Measurements from ENCODE around the gene ELFN2. TPM values are rescaled to one million over a fixed set of nuclear protein-coding genes. Genes with fewer than 3 reads are reported as not detected.

ELFN2 gene
- total RNA-seq, 6 experiments from 2014 or later, result 0.07 to 0.93 (median 0.49) TPM

DNA sequence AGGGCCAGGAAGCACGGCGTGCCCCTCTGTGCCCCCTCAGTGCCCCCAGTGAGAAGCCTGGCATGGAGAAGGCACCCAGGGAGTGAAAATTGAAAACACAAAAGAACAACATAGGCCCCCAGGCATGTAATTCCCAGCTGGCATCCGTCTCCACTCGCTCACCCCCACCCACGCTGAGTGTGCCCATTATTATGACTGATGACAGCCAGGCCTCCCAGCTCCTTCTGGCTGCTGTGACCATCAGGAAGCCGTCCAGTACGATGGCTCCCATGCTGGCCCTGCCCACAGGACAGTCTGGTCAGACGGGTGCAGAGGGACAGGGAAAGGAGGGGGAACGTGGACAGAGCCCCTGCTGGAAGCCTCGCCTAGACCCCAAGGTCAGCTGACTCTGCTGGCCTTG, 30.1 kb downstream of the ELFN2 start:
- H3K27ac ChIP-seq, result no peak overlapping the region
- no peak for ATAC-seq
- TF ChIP-seq, protein P1, sequence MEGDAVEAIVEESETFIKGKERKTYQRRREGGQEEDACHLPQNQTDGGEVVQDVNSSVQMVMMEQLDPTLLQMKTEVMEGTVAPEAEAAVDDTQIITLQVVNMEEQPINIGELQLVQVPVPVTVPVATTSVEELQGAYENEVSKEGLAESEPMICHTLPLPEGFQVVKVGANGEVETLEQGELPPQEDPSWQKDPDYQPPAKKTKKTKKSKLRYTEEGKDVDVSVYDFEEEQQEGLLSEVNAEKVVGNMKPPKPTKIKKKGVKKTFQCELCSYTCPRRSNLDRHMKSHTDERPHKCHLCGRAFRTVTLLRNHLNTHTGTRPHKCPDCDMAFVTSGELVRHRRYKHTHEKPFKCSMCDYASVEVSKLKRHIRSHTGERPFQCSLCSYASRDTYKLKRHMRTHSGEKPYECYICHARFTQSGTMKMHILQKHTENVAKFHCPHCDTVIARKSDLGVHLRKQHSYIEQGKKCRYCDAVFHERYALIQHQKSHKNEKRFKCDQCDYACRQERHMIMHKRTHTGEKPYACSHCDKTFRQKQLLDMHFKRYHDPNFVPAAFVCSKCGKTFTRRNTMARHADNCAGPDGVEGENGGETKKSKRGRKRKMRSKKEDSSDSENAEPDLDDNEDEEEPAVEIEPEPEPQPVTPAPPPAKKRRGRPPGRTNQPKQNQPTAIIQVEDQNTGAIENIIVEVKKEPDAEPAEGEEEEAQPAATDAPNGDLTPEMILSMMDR (IDR thresholded peaks at IDR 0.05), result no peak
- no peaks in the 10 kb centered on the region for H3K36me3 ChIP-seq
- H3K4me3 ChIP-seq, result no peak overlapping the region
- intact Hi-C loops (cut with DNase I), result no loop called here
- 20% methylated on average over 4 of the region's 10 CpGs for WGBS (ENCODE audit: insufficient coverage, low coverage, low lambda C conversion rate, missing lambda C conversion rate)
- peaks cover 0 to 14% (median 0%) of the 10 kb centered on the region in 4 donors for H3K4me1 ChIP-seq
- H3K9me3 ChIP-seq, result no peaks in the 10 kb centered on the region
- DNase-seq, result no peak
- H3K27me3 ChIP-seq, result no peaks in the 10 kb centered on the region

DNA sequence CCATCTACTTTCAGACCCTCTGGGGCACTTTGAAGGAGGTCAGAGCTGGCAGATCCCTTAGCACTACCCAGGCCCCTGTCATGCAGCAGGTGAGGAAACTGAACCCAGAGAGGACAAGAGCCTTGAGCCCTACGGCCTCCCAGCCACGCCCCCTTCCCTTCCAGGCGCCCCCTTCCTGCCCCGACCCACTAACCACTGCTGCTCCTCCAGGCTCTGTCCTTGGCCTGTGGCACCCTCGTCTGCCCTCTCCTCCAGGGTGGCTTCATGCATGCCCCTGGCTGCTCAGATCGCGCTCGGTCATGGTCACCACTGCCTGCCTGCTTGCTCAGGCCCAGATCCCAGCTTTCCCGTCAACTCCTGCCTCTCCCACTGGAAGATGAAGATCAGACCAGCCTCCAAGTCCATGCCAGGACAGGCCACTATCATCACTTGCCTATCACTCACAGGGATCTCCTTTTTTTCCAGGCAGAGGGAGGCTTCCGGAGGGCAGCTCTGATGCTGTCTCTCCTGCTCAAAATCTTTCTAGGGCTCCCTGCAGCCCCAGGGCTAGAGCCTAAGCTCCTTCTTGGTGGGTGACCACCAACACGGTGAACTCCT, 30.7 kb downstream of the ELFN2 start:
- no peaks in the 10 kb centered on the region for H3K9me3 ChIP-seq
- TF ChIP-seq, protein P1 (IDR thresholded peaks at IDR 0.05), result no peak
- no peak for TF ChIP-seq POLR2A (IDR thresholded peaks at IDR 0.05)
- H3K4me1 ChIP-seq, result peaks cover 0 to 8% (median 0%) of the 10 kb centered on the region in 4 donors
- H3K4me3 ChIP-seq, result no peak overlapping the region
- intact Hi-C loops (cut with DNase I), result no loop called here
- no peak for ATAC-seq
- no peak for DNase-seq
- H3K27ac ChIP-seq, result no peak overlapping the region
- H3K36me3 ChIP-seq, result no peaks in the 10 kb centered on the region
- 83% methylated on average over 6 of the region's 11 CpGs for WGBS (ENCODE audit: insufficient coverage, low coverage, low lambda C conversion rate, missing lambda C conversion rate)
- no peaks in the 10 kb centered on the region for H3K27me3 ChIP-seq

DNA sequence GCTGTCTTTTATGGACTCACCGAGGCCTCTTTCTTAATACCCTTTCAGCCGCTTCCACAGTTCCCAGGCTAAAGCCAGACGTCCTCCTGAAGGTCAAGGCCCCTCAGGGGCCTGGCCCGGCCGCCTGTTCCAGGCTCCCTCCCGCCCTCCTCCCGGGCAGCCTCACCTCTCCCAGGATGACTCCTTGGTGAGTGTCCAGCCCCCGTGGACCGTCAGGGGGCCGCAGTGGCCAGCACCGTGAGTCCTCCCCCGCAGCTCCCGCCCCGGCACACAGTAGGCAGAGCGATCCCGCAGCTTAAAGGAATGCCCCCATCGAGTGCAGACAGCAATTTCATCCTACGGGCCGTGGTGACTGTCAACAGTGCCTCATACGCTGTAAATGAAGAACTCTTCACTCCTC, 32.9 kb downstream of the ELFN2 start:
- ATAC-seq (no peak), DNase-seq (no peak)
- intact Hi-C loops (cut with DNase I), result no loop called here
- Histone ChIP-seq H3K4me1 (no peaks in the 10 kb centered on the region), H3K4me3 (no peak overlapping the region), H3K27ac (no peak overlapping the region), H3K9me3 (no peaks in the 10 kb centered on the region), H3K27me3 (no peaks in the 10 kb centered on the region), H3K36me3 (no peaks in the 10 kb centered on the region)
- WGBS (ENCODE audit: insufficient coverage, low coverage, low lambda C conversion rate, missing lambda C conversion rate), result 65% methylated on average over 15 of the region's 20 CpGs
- TF ChIP-seq POLR2A (IDR thresholded peaks at IDR 0.05), result no peak
- TF ChIP-seq, protein P1 (IDR thresholded peaks at IDR 0.05), result no peak

DNA sequence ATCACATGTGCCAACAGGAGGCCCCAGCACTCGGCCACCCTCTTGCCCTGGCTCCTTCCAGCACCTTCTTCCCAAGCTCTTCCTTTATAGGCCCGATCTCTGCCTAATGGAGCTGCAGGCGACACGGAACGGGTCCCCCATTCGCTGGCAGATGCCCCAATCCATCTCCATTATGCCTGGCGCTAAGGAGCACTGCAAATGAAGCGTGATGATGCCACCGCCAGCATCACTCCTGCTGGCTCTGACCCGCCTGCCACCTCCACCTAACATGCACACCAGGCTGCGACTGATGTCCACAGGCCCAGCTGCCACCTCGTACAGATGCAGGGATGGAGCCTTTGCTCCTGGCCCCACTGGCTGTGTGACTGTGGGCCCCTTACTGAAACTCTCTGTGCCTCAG, 33.5 kb downstream of the ELFN2 start:
- ATAC-seq (no peak), DNase-seq (no peak)
- intact Hi-C loops (cut with DNase I), result no loop called here
- TF ChIP-seq, protein P1 (IDR thresholded peaks at IDR 0.05), result no peak
- TF ChIP-seq POLR2A (IDR thresholded peaks at IDR 0.05), result no peak
- no peak overlapping the region for H3K4me3 ChIP-seq
- H3K9me3 ChIP-seq, result no peaks in the 10 kb centered on the region
- no peaks in the 10 kb centered on the region for H3K36me3 ChIP-seq
- no peaks in the 10 kb centered on the region for H3K4me1 ChIP-seq
- H3K27me3 ChIP-seq, result no peaks in the 10 kb centered on the region
- H3K27ac ChIP-seq, result no peak overlapping the region
- WGBS (ENCODE audit: insufficient coverage, low coverage, low lambda C conversion rate, missing lambda C conversion rate), result 96% methylated on average over 9 of the region's 12 CpGs

Measured in right lobe of liver (tissue), 6 donors.